ENCODE data around the gene NDRG2. TPM values are rescaled to one million over a fixed set of nuclear protein-coding genes. Genes with fewer than 3 reads are reported as not detected.

The NDRG2 gene
- total and polyA plus RNA-seq, 2 experiments from 2014 or later, result 0.28 to 2.8 TPM

- Histone ChIP-seq H4K20me1 (ENCODE audit: insufficient read depth) (no peaks in the 10 kb centered on the region), H3K9ac (no peak overlapping the region), H3K4me1 (ENCODE audit: insufficient read depth) (no peaks in the 10 kb centered on the region), H3K27ac (no peak overlapping the region), H3F3A (ENCODE audit: insufficient read depth) (no peaks in the 10 kb centered on the region), H2AFZ (no peak overlapping the region), H3K27me3 (replicated peaks; ENCODE audit: insufficient read depth) (peaks cover 13% of the 10 kb centered on the region), H3K36me3 (ENCODE audit: low read depth) (no peaks in the 10 kb centered on the region), H3K9me3 (ENCODE audit: low read depth) (no peaks in the 10 kb centered on the region), H3K4me3 (no peak overlapping the region), H3K79me2 (ENCODE audit: insufficient read depth) (no peaks in the 10 kb centered on the region), H3K4me2 (ENCODE audit: unreplicated experiment) (no peak overlapping the region), H3K9me2 (ENCODE audit: insufficient read depth) (no peaks in the 10 kb centered on the region)
- no peak for DNase-seq
- TF ChIP-seq EZH2 (IDR thresholded peaks at IDR 0.05; ENCODE audit: insufficient read depth, poor library complexity, severe bottlenecking) (no peak), EZH2phosphoT487 (IDR thresholded peaks at IDR 0.05; ENCODE audit: insufficient read depth, low read depth) (no peak)
- WGBS, 2 experiments (ENCODE audit: low coverage in 1 of 2, low lambda C conversion rate in 2 of 2, missing lambda C conversion rate in 2 of 2), result 89% methylated on average over 7 of the region's 7 CpGs
- in situ Hi-C loops (cut with MboI), result loop anchor here (10.0 kb wide), 1 partner anchor 77 kb away; the partner anchor contains the start of gene ZNF219
Observed at GRCh38 chr14:21018286-21018685, 6.6 kb downstream of the NDRG2 start.

GRCh38 chr14:21017528-21018245 is 7.2 kb downstream of the NDRG2 start:
- no peak for TF ChIP-seq EZH2phosphoT487 (IDR thresholded peaks at IDR 0.05; ENCODE audit: insufficient read depth, low read depth)
- no peak for TF ChIP-seq EZH2 (IDR thresholded peaks at IDR 0.05; ENCODE audit: insufficient read depth, poor library complexity, severe bottlenecking)
- Histone ChIP-seq H3K79me2 (ENCODE audit: insufficient read depth) (no peaks in the 10 kb centered on the region), H3K4me1 (ENCODE audit: insufficient read depth) (no peaks in the 10 kb centered on the region), H3K9ac (no peak overlapping the region), H3K4me3 (no peak overlapping the region), H3K9me3 (ENCODE audit: low read depth) (no peaks in the 10 kb centered on the region), H3K4me2 (ENCODE audit: unreplicated experiment) (no peak overlapping the region), H4K20me1 (ENCODE audit: insufficient read depth) (no peaks in the 10 kb centered on the region), H2AFZ (no peak overlapping the region), H3K9me2 (ENCODE audit: insufficient read depth) (no peaks in the 10 kb centered on the region), H3K36me3 (ENCODE audit: low read depth) (no peaks in the 10 kb centered on the region), H3K27me3 (replicated peaks; ENCODE audit: insufficient read depth) (peaks cover 7% of the 10 kb centered on the region), H3K27ac (no peak overlapping the region), H3F3A (ENCODE audit: insufficient read depth) (no peaks in the 10 kb centered on the region)
- WGBS, 2 experiments (ENCODE audit: low coverage in 1 of 2, low lambda C conversion rate in 2 of 2, missing lambda C conversion rate in 2 of 2), result 81 to 85% methylated on average over 28 of the region's 28 CpGs
- in situ Hi-C loops (cut with MboI), result loop anchor here (10.0 kb wide), 1 partner anchor 77 kb away; the partner anchor contains the start of gene ZNF219
- no peak for DNase-seq

- no peaks in the 10 kb centered on the region for H3K79me2 ChIP-seq (ENCODE audit: insufficient read depth)
- no peak for TF ChIP-seq EZH2 (IDR thresholded peaks at IDR 0.05; ENCODE audit: insufficient read depth, poor library complexity, severe bottlenecking)
- no peak for TF ChIP-seq EZH2phosphoT487 (IDR thresholded peaks at IDR 0.05; ENCODE audit: insufficient read depth, low read depth)
- no peaks in the 10 kb centered on the region for H3F3A ChIP-seq (ENCODE audit: insufficient read depth)
- no peaks in the 10 kb centered on the region for H3K36me3 ChIP-seq (ENCODE audit: low read depth)
- no peaks in the 10 kb centered on the region for H4K20me1 ChIP-seq (ENCODE audit: insufficient read depth)
- H3K9me2 ChIP-seq (ENCODE audit: insufficient read depth), result no peaks in the 10 kb centered on the region
- H3K27ac ChIP-seq, result no peak overlapping the region
- no peak overlapping the region for H3K4me2 ChIP-seq (ENCODE audit: unreplicated experiment)
- no peak for DNase-seq
- H3K27me3 ChIP-seq (replicated peaks; ENCODE audit: insufficient read depth), result no peaks in the 10 kb centered on the region; the same call in 1 of the 2 replicates
- in situ Hi-C loops (cut with MboI), result loop anchor here (10.0 kb wide), 1 partner anchor 78 kb away; the partner anchor contains the start of gene ZNF219
- no peaks in the 10 kb centered on the region for H3K4me1 ChIP-seq (ENCODE audit: insufficient read depth)
- H3K9me3 ChIP-seq (ENCODE audit: low read depth), result no peaks in the 10 kb centered on the region
- WGBS, 2 experiments (ENCODE audit: low coverage in 1 of 2, low lambda C conversion rate in 2 of 2, missing lambda C conversion rate in 2 of 2), result 69 to 76% methylated on average over 9 of the region's 9 CpGs
- H3K9ac ChIP-seq, result no peak overlapping the region
- H3K4me3 ChIP-seq, result no peak overlapping the region
- H2AFZ ChIP-seq, result no peak overlapping the region
Observed at GRCh38 chr14:21016413-21017190, 8.3 kb downstream of the NDRG2 start.

GRCh38 chr14:21015312-21015711 is 9.5 kb downstream of the NDRG2 start:
- Histone ChIP-seq H3K4me3 (no peak overlapping the region), H4K20me1 (ENCODE audit: insufficient read depth) (no peaks in the 10 kb centered on the region), H2AFZ (no peak overlapping the region), H3K79me2 (ENCODE audit: insufficient read depth) (no peaks in the 10 kb centered on the region), H3K9me3 (ENCODE audit: low read depth) (no peaks in the 10 kb centered on the region), H3K4me2 (ENCODE audit: unreplicated experiment) (no peak overlapping the region), H3K27me3 (replicated peaks; ENCODE audit: insufficient read depth) (no peaks in the 10 kb centered on the region; the same call in 1 of the 2 replicates), H3F3A (ENCODE audit: insufficient read depth) (no peaks in the 10 kb centered on the region), H3K36me3 (ENCODE audit: low read depth) (no peaks in the 10 kb centered on the region), H3K27ac (no peak overlapping the region), H3K9me2 (ENCODE audit: insufficient read depth) (no peaks in the 10 kb centered on the region), H3K4me1 (ENCODE audit: insufficient read depth) (no peaks in the 10 kb centered on the region), H3K9ac (no peak overlapping the region)
- in situ Hi-C loops (cut with MboI), result loop anchor here (10.0 kb wide), 1 partner anchor 79 kb away; the partner anchor contains the start of gene ZNF219
- DNase-seq, result no peak
- WGBS, 2 experiments (ENCODE audit: low coverage in 1 of 2, low lambda C conversion rate in 2 of 2, missing lambda C conversion rate in 2 of 2), result 66 to 70% methylated on average over 6 of the region's 6 CpGs
- TF ChIP-seq EZH2phosphoT487 (IDR thresholded peaks at IDR 0.05; ENCODE audit: insufficient read depth, low read depth) (no peak), EZH2 (IDR thresholded peaks at IDR 0.05; ENCODE audit: insufficient read depth, poor library complexity, severe bottlenecking) (no peak)
